Activated CD4-positive, alpha-beta T cell treated with anti-CD3 and anti-CD28 coated beads, Interleukin-2, amount 50 U/mL, for 48 hours (primary cell): ENCODE data around the gene ZNF853.

Experiments
- DNase-seq, 2 experiments: peaks; one replicate each; pipeline ENCODE4 v3.0.0-alpha.2; 2020

ZNF853 gene

DNA sequence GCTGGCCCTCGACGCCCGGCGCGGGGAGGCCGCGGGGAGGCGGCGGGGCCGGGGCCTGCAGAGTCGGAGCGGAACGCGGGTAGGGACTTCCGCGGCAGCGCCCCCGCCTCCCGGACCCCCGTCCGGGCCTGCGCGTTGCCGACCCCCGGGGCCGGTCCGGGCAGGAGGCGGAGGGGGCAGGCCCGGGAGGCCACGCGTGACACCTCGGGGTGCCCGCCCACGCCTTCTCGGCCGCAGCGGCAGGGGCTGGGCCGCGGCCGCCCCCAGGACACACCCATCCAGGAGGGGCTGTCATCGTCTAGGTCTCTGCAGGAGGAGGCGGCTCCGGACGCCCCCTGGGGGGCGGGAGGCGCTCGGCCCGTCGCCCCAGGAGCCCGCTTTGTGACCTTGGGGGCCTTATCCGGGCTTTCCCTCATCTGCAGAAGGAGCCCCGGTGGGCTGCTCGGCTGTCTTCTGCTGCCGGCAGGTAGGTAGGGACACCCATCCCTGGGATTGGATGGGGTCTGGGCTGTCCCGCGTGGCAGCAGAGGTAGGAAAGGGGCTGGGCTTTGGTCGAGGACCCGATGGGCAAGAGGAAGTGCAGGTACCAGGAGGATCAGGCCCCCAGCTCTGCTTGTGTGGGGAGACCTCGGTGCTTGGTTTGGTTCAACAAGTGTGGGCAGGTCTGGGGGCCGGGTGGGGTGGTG lies 22.3 kb downstream of the ZNF853 start:
- peak; percentile 49 to 64 for DNase-seq

DNA sequence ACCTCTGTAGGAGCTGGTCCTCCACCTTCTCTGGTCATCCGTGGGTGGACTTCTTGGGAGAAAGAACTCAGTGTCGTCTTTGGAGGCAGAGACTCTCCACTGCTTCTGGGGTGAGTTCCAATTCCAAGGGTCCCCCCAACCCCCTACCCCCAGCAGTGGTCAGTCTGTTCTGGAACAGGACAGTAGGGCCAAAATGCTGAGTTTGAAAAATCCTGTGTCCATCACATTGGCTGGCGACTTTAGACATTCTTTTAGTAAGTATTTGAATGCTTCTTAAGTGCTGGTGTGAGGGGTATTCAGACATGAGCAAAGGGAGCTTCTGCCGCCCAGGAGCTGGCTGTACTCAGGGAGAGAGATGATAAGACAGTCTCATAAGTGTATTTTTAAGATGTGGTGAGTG lies 23.6 kb downstream of the ZNF853 start:
- DNase-seq = no peak

DNA sequence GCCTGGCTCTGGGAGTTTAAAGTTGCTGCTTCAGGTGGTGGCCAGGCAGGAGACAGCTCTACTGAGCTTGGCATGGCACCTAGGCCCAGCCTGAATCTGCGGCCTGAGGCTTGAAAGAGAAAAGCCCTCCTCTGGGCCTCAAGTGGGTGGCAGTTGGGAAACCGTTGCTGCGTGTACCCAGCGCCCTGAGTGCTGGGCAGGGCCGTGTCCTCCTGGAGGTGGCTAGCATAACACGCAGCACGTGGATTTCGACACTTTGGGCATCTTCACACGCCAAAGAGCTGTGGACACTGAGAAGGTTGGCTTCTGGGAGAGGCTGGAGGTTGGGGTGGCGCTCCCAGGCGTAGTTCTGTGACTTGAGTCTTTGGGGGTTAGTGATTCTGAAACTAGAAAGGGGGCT lies 24.2 kb downstream of the ZNF853 start:
- no peak for DNase-seq

DNA sequence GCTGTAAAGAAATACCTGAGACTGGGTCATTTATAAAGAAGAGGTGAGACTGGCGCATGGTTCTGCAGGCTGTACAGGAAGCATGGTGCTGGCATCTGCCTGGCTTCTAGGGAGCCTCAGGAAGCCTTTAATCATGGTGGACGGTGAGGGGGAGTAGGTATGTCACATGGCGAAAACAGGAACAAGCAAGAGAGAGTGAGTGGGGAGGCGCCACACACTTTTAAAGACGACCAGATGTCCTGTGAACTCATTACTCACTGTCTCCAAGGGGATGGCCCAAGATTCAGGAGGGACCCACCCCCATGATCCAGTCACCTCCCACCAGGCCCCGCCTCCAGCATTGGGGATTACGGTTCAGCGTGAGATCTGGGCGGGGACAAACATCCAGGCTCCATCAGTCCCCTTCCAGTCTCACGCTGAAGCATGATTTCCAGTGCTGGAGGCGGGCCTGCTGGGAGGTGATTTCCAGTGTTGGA lies 24.9 kb downstream of the ZNF853 start:
- DNase-seq = peak; percentile 38 to 55

DNA sequence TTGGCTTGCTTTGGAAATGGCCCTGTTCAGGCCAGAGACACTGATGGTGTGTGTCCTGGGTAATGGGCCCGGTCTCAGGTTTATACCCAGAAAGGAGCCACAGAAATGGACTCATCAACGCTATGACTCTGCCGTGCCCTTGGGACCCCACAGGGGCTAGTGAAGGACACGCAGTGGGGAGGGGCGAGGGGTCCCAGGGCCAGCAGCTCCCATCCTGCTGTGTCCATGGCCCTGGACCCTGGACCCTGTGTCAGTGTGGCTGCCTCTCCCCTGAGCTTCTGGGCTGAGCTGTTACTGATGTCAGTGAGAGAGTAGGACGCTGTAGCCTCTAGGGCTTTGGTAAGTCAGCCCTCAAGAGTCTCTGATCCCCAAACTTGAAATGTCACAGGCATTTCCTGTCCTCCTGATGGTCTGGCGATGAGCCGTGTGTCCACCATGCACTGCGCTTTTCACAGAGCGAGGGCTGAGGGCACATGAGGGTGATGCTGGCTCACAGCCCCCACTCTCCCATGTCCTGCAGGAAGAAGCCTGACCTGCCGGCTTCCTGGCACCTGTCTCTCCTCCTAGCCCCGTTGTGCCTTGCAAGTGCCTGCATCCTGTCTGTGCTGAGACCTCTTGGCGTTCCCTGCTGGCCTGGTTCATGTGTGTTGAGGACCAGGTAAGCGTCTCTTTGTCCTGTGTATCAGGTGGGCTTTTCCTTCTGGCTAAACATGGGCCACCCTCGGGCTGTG lies 26.1 kb downstream of the ZNF853 start:
- DNase-seq = no peak

DNA sequence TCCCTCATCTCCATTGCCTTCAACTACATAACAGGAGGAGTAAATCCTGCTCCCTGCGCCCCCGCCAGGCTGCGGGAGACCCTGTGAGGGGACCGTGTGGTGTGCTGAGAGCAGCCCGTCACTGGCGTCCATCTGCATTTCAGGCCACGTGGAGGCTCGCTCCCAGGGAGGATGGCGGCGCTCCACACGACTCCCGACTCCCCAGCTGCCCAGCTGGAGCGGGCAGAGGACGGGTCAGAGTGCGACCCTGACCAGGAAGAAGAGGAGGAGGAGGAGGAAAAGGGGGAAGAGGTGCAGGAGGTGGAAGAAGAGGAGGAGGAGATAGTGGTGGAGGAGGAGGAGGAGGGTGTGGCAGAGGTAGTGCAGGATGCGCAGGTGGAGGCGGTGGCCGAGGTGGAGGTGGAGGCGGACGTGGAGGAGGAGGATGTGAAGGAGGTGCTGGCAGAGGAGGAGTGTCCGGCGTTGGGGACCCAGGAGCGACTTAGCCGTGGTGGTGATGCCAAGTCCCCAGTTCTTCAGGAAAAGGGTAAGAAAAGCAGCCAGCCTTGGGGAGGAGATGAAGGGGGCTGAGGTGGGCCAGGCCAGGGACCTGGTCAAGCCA lies 26.9 kb downstream of the ZNF853 start:
- DNase-seq = no peak

DNA sequence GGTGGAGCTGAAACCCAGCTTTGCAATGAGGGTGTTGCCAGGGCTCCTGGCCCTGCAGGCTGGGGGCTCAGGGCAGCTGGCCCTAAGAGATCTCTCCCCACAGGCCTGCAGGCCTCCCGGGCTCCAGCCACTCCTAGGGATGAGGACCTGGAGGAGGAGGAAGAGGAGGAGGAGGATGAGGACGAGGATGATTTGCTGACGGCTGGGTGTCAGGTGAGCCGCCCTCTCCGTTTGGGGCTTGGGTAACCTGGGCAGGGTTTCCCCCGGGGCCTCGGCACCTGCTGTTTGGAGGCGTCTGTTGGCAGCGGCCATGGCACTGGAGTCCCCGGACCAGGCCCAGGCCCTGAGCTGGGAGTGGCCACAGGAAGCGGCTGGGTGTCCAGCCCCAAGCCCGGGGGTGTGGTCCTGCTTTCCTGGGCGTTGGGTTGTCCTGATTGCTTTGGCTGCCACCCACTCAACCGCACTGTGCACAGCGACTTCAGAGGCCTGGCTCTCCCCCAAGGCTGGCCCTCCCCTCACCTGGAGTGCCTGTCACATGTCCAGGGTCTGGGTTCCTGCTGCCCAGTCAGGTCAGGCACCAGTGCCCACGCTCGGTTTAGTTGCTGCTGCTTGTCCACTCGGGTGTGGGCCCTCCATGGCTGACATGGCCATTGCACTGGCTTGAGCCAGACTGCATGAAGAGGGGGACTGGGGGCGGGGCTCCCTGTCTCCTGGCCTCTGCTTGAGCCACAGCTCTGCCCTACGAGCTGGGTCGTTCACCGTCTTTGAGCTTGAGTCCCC lies 27.6 kb downstream of the ZNF853 start:
- DNase-seq = no peak

DNA sequence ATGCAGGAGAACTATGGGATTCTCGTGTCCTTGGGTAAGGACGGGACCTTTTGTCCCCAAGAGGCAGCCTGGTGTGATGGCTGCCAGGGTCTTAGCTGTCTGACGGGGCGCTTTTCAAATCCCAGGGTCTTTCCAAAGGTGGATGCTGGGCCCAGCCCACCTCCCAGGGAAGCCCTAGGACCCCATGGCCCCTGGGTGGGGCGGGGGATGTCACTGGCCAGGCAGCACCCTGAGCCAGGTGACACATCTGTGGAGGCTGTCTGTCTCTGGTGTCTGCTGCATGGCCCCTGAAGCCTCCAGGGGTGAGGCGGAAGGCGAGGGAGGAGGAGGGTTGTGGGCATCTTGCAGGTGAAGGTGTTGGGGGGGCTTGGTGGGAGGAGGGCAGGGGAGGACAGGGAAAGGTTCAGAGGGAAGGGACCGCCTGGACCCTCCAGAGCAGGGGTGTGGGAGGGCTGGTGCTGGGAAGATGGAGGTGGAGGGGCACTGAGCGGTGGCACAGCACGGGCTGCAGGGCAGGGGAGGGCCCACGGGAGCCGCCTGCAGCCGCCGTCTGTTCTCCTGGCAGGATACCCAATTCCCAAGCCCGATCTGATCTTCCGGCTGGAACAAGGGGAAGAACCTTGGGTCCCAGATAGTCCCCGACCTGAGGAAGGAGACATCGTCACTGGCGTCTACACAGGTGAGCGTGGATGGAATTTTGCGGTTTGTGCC lies 28.7 kb downstream of the ZNF853 start:
- no peak for DNase-seq

DNA sequence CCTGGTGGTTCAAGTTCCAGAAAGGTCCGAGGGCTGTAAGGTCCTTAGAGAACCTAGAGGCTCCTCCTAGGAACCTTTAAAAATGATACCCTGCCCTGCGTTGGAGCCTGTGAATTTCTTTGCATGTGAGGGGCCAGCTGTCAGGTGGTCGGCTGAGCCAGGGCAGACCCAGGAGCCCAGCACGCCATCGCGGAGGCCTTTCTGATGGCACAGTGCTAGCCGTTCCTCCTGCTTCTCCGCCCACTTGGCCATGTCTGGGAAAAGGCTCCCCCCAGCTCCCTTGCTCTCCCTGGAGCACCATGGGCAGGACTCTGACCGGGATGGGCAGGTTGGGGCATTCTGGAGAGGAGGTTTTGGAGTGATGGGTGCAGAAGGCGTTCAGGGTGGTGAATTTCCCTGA lies 29.3 kb downstream of the ZNF853 start:
- no peak for DNase-seq

DNA sequence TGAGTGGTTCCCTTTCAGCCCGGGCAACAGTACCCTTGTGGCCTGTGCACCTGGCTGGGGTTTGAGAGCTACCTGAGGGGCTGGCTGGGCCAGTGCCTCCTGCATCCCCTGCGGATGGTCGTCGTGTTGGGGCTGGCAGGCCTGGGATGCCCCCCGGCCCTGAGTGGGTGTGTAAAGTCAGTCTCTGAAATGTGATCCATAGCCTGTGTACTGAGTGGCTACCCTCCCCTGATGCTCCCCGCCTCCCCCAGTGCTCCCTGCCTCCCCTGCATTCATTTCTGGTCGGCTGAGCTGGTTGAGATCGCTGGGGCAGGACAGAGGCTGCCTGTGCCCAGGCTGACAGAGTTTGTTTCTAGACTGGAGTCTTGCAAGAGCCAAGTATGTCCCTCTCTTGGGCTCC lies 31.1 kb downstream of the ZNF853 start:
- DNase-seq = no peak

DNA sequence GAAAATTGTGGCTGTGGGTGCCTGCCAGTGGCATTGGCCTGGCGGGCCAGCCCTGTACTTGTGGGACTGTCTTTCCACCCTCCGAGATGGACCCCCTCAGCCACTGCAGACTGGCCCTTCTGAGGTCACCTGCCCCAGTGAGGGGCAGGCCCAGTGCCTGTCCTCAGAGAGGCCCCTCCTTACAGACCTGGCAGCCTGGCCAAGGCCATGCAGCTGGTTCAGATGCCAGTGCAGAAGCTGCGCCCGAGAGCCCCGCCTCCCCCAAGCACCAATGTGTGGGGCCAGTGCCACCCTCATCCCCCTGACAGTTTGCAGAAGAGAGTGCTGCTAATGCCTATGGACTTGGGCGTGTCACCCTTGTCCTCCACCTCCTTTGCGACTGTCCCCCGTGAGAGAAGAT lies 31.7 kb downstream of the ZNF853 start:
- no peak for DNase-seq

DNA sequence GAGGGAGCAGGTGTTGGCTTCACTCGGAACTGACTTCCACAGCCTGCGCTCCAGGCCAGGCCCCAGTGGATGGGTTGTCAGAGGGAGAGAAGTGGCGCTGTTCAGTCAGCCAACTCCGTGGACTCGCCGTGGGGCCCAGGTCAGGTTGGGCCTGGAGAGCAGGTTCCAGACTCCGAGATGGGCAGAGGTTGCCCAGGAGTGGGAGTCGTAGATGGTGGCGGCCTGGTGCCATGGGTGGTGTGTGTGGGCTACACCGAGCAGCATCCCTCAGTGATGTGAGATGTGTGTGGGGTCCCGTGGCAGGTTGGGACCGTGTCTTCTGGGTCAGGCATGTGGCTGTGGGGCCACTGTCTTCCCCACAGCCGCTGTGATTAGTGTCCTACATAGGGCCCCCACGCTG lies 32.1 kb downstream of the ZNF853 start:
- DNase-seq = no peak

DNA sequence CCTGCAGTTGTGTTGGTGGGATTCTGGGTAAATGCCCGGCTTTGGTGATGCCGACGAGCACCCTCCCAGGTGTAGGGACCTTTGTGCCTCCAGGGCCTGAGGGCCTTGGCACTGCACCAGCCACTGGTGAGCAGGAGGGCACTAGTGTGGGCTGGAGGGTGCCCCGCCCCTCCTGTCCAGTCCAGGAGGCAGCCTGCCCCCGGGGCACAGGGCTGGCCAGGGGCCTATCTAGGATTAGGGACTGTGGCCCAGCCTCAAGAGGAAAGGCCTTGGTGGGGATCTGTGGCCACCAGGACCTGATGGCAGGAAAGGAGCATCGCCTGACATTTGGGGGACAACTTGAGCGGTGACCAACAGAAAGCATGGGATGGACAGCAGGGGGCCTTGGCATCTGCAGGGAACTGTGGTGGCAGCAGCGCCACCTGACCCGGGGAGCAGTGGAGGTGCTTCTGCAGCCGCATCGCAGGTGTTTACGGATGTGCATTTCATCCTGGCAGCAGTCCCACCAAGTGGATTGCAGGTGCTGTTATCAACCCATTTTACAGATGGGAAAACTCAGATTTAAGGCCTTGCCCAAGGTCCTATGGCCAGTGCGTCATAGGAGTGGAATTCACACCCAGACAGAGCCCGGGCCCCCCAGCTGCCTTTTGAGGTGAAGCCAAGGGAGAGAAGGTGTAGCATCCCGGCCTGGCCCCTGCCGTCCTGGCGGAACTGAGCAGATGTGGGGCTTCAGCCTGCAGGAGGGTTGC lies 32.8 kb downstream of the ZNF853 start:
- no peak for DNase-seq

DNA sequence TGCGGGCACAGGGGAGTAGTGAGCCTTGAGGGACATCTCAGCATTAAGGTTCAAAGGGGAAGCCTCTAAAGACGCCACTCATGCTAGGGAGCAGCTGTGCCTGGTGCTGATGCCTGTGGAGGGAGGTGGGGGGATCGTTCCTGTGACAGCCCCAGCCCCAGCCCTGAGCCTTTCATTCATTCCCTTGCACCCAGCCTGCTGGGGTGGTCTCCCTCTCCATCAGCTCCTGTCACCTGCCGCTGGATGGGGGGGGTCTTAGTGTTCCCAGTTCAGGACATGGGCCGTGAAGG lies 33.4 kb downstream of the ZNF853 start:
- DNase-seq = no peak

DNA sequence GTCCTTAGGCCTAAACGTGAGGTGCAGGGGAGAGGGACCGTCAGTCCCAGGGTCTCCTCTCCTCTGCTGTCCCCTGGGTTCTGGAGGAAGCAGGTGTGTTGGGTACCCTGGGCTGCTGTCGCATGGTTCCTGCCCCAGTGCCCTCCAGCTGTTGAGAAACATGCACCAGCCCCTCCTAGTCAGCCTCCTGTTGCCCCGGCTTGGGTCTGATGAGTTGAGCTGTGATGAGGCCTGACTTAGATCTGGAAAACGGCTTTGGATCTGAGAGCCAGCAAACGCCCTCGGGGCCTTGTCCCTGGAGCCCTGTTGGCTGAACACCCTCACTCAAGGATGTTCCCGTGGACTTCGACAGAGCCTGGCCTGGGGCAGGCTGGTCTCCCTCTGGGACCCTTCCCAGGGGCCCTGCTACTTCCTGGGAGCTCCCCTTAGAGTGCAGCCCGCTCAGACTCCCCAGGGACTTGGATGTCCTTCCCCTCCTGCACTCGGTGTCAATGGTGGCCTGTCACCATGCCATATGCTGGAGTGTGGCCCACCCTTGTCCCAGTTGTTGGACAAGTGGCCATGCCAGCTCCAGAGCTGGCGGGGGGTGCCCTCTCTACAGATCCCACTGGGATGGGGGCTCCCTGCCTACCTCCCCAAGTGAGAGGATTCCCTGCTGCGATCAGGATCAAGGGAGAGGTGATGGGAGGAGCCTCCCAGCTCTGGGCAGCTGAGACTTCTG lies 34.0 kb downstream of the ZNF853 start:
- DNase-seq = no peak

DNA sequence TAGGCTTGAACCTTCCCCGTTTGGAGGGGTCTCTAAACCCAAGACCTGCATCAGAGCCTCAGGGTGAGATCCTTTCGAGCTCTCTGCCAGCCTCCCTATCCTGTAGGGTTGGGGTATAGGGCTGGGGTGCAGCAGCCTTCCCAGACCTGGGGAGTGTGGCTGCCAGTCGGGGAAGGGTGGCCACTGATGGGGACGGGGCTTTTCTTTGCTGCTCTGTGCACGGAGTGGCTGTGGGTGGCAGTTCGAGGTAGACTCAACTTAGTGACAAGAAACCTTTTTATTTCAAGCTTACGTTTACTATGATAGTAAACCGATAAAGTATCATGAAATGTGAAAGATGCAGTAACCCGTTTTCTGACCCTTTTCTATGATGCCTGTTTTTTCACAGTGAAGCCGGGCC lies 34.7 kb downstream of the ZNF853 start:
- DNase-seq = no peak

DNA sequence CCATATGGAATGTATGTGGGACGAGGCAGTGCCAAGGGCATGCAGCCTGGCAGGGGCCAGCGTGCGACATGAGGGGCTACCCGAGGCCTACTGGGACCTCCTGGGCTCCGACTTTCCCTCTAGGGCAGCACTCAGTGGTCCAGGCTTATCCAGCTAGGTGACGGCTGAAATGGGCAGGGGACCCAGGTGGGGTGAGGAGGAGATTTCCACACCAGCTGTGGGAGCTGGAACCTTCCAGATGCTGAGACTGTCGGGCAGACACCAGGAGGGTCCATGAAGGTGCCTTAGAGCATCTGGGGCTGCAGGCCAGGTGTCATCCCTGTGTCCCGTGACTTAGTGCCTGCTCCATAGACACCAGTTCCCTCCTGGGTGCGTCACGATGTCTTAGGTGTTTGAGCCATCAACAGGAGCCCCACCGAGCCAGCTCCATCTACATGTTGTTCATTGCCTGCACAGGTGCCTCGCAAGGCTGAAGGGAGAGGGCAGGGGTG lies 35.2 kb downstream of the ZNF853 start:
- DNase-seq = no peak

DNA sequence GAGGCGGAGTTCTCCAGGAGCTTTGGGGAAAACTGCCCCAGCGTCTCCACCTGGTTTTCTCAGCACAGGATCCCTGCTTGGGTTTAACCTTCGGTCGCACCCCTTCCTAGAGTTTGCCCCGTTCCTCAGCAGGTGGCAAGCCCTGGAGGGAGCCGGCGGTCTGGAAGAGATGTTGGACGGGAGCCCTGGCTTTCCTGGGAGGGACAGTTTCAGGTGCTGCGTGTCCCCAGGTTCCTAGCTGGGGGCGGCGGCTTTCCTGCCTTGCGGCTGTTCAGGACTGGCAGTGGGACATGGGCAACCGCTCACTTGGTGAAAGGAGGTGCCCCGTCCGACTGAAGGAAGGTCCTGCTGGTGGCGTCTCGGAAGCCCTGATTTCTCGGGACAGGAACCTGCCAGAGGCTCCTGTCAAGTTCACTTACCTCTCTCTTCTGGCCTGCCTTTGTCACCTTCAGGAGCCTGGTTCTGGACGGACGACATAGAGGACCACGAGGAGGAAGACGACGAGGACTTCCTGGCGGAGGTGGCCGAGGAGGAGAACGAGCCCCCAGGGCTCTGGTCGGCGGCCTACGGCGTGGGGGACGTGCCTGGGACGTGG lies 36.5 kb downstream of the ZNF853 start:
- no peak for DNase-seq

DNA sequence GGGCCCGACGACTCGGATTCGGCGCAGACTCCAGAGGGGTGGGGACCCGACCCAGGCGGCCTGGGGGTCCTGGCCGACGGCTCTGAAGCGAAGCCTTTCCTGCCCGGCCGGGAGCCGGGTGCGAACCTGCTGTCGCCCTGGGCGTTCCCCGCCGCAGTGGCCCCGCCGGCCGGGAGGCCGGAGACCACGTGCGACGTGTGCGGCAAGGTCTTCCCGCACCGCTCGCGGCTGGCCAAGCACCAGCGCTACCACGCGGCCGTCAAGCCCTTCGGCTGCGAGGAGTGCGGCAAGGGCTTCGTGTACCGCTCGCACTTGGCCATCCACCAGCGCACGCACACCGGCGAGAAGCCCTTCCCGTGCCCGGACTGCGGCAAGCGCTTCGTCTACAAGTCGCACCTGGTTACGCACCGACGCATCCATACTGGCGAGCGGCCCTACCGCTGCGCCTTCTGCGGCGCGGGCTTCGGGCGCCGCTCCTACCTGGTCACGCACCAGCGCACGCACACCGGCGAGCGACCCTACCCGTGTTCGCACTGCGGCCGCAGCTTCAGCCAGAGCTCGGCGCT lies 37.1 kb downstream of the ZNF853 start:
- DNase-seq = no peak
